ENCODE measurements around the gene ATOSA. TPM values are rescaled to one million over a fixed set of nuclear protein-coding genes. Genes with fewer than 3 reads are reported as not detected.
A peak's percentile ranks its signal among the peaks of the same experiment; 100 is the strongest.

ATOSA gene
- total and polyA plus RNA-seq, 2 experiments from 2014 or later: 10.8 to 23.6 TPM

GRCh38 chr15:52649686-52650085 is 29.5 kb downstream of the ATOSA start:
- no peak overlapping the region for H3K4me3 ChIP-seq
- peaks cover 23% of the 10 kb centered on the region for H3K4me1 ChIP-seq (ENCODE audit: low read depth)
- DNase-seq (ENCODE audit: low read depth in 1 of 2, low spot score in 1 of 2): peak in 1 of 2 donors; percentile 24
- no peaks in the 10 kb centered on the region for H3K27me3 ChIP-seq
- no peaks in the 10 kb centered on the region for H3K36me3 ChIP-seq
- no peak overlapping the region for H3K27ac ChIP-seq
- H3K9me3 ChIP-seq (ENCODE audit: low read depth): no peaks in the 10 kb centered on the region
- TF ChIP-seq, protein P1, sequence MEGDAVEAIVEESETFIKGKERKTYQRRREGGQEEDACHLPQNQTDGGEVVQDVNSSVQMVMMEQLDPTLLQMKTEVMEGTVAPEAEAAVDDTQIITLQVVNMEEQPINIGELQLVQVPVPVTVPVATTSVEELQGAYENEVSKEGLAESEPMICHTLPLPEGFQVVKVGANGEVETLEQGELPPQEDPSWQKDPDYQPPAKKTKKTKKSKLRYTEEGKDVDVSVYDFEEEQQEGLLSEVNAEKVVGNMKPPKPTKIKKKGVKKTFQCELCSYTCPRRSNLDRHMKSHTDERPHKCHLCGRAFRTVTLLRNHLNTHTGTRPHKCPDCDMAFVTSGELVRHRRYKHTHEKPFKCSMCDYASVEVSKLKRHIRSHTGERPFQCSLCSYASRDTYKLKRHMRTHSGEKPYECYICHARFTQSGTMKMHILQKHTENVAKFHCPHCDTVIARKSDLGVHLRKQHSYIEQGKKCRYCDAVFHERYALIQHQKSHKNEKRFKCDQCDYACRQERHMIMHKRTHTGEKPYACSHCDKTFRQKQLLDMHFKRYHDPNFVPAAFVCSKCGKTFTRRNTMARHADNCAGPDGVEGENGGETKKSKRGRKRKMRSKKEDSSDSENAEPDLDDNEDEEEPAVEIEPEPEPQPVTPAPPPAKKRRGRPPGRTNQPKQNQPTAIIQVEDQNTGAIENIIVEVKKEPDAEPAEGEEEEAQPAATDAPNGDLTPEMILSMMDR (IDR thresholded peaks at IDR 0.05; ENCODE audit: low read depth, low read length): no peak

DNA sequence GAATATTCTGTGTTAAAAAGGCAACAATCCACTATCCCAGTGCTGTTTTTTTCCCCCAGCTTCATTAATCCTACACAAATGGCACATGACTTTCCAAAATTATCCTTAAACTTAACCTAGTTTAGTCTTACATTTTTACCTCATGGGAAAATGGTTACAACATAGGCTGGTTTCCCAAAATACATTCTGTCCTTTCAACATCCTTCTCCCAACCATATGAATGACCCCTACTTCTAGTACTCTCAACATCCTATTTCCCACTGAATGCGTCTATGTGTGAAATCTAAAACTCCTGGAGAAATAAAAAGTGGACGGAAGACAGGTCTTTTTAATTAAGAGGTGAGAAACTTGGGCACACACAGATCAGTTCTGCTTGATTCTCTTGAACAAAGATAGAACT is 33.3 kb downstream of the ATOSA start:
- no peak for DNase-seq (ENCODE audit: low read depth in 1 of 2, low spot score in 1 of 2)
- peaks cover 6% of the 10 kb centered on the region for H3K36me3 ChIP-seq
- no peak overlapping the region for H3K27ac ChIP-seq
- H3K4me1 ChIP-seq (ENCODE audit: low read depth): no peaks in the 10 kb centered on the region
- H3K9me3 ChIP-seq (ENCODE audit: low read depth): no peaks in the 10 kb centered on the region
- no peaks in the 10 kb centered on the region for H3K27me3 ChIP-seq
- no peak overlapping the region for H3K4me3 ChIP-seq
- TF ChIP-seq, protein P1 (IDR thresholded peaks at IDR 0.05; ENCODE audit: low read depth, low read length): no peak

GRCh38 chr15:52642386-52643361 is 36.5 kb downstream of the ATOSA start:
- DNase-seq (ENCODE audit: low read depth in 1 of 2, low spot score in 1 of 2): peak in 1 of 2 donors; percentile 47
- TF ChIP-seq, protein P1 (IDR thresholded peaks at IDR 0.05; ENCODE audit: low read depth, low read length): no peak
- Histone ChIP-seq H3K27ac (no peak overlapping the region), H3K27me3 (no peaks in the 10 kb centered on the region), H3K4me1 (ENCODE audit: low read depth) (no peaks in the 10 kb centered on the region), H3K9me3 (ENCODE audit: low read depth) (no peaks in the 10 kb centered on the region), H3K36me3 (peaks cover 7% of the 10 kb centered on the region), H3K4me3 (no peak overlapping the region)

GRCh38 chr15:52636459-52636858 is 42.7 kb downstream of the ATOSA start:
- H3K36me3 ChIP-seq: peaks cover 10% of the 10 kb centered on the region
- no peak for DNase-seq (ENCODE audit: low read depth in 1 of 2, low spot score in 1 of 2)
- TF ChIP-seq, protein P1 (IDR thresholded peaks at IDR 0.05; ENCODE audit: low read depth, low read length): no peak
- no peak overlapping the region for H3K27ac ChIP-seq
- H3K27me3 ChIP-seq: no peaks in the 10 kb centered on the region
- H3K4me3 ChIP-seq: no peak overlapping the region
- H3K9me3 ChIP-seq (ENCODE audit: low read depth): no peaks in the 10 kb centered on the region
- no peaks in the 10 kb centered on the region for H3K4me1 ChIP-seq (ENCODE audit: low read depth)

- Histone ChIP-seq H3K9me3 (ENCODE audit: low read depth) (no peaks in the 10 kb centered on the region), H3K4me1 (ENCODE audit: low read depth) (no peaks in the 10 kb centered on the region), H3K27ac (no peak overlapping the region), H3K27me3 (no peaks in the 10 kb centered on the region), H3K36me3 (peaks cover 4% of the 10 kb centered on the region), H3K4me3 (no peak overlapping the region)
- no peak for DNase-seq (ENCODE audit: low read depth in 1 of 2, low spot score in 1 of 2)
- TF ChIP-seq, protein P1 (IDR thresholded peaks at IDR 0.05; ENCODE audit: low read depth, low read length): no peak
Observed at GRCh38 chr15:52635908-52636307, 43.3 kb downstream of the ATOSA start.

Other genes starting within 250 kb of the ATOSA start
- gene MYO5A, start 150.5 kb downstream of the ATOSA start, total RNA-seq: 15.2 and 27.7 TPM in 2 replicates
- gene MYO5A, start 150.5 kb downstream of the ATOSA start, polyA plus RNA-seq: 5.1 and 7.4 TPM in 2 replicates
- gene ARPP19, start 110.4 kb downstream of the ATOSA start, total RNA-seq: 90.2 and 176 TPM in 2 replicates
- 78.9 and 133 TPM in 2 replicates for gene ARPP19, start 110.4 kb downstream of the ATOSA start, polyA plus RNA-seq
- gene ONECUT1, start 110.9 kb upstream of the ATOSA start, total RNA-seq: 0.18 TPM in 1 of 2 replicates, not detected in the other
- gene ONECUT1, start 110.9 kb upstream of the ATOSA start, polyA plus RNA-seq: 0.44 TPM in 1 of 2 replicates, not detected in the other